HepG2 (cell line): Measurements from ENCODE around the gene SELENOM. TPM values are rescaled to one million over a fixed set of nuclear protein-coding genes. Genes with fewer than 3 reads are reported as not detected.
A peak's percentile ranks its signal among the peaks of the same experiment; 100 is the strongest.

ENCODE experiments used
- CSRNP2 ChIP-seq: sonication (generic); formaldehyde crosslinking; conservative IDR thresholded peaks from 2 replicates; pipeline ENCODE4 v1.8.0; 2022; ENCODE audit warnings: low read depth, missing genetic modification reagents
- KAT7 ChIP-seq: IDR thresholded peaks from 2 replicates; pipeline ENCODE4 v1.6.1; 2018; ENCODE audit warnings: borderline replicate concordance, missing compliant biosample characterization
- KAT8 ChIP-seq: IDR thresholded peaks from 2 replicates; pipeline ENCODE4 v1.6.1; 2016; ENCODE audit warnings: missing genetic modification reagents, missing compliant biosample characterization
- MAFG ChIP-seq: sonication (generic); formaldehyde crosslinking; IDR thresholded peaks from 2 replicates; pipeline ENCODE4 v1.5.1; 2020; ENCODE audit warnings: mild to moderate bottlenecking, missing genetic modification reagents
- NFAT5 ChIP-seq: sonication (generic); formaldehyde crosslinking; IDR thresholded peaks from 2 replicates; pipeline ENCODE4 v1.4.0; 2020; ENCODE audit warnings: missing genetic modification reagents
- NR0B2 ChIP-seq: sonication (generic); formaldehyde crosslinking; IDR thresholded peaks from 2 replicates; pipeline ENCODE4 v1.4.0; 2020; ENCODE audit warnings: mild to moderate bottlenecking, missing genetic modification reagents
- NR3C1 ChIP-seq: sonication (generic); formaldehyde crosslinking; IDR thresholded peaks from 2 replicates; pipeline ENCODE4 v1.4.0; 2020; ENCODE audit warnings: missing genetic modification reagents
- SKI ChIP-seq: fragments of 450-650 bp; IDR thresholded peaks from one replicate; pipeline ENCODE4 v1.6.1; 2018; ENCODE audit warnings: mild to moderate bottlenecking; ENCODE audit not compliant: partially characterized antibody
- SPEN ChIP-seq: sonication (generic); formaldehyde crosslinking; IDR thresholded peaks from 2 replicates; pipeline ENCODE4 v1.5.1; 2020; ENCODE audit warnings: low read depth, mild to moderate bottlenecking, missing genetic modification reagents
- SRSF9 ChIP-seq: fragments of 200-400 bp; formaldehyde crosslinking; IDR thresholded peaks from 2 replicates; pipeline ENCODE4 v1.6.1; 2018; ENCODE audit warnings: borderline replicate concordance, mild to moderate bottlenecking, low read depth, low read length; ENCODE audit not compliant: insufficient read depth, poor library complexity, severe bottlenecking
- TBX2 ChIP-seq: sonication (generic); formaldehyde crosslinking; IDR thresholded peaks from 2 replicates; pipeline ENCODE4 v1.5.0; 2020; ENCODE audit warnings: missing genetic modification reagents, mild to moderate bottlenecking, borderline replicate concordance
- ZBED4 ChIP-seq: sonication (generic); formaldehyde crosslinking; IDR thresholded peaks from 2 replicates; pipeline ENCODE4 v1.4.0; 2020; ENCODE audit warnings: missing genetic modification reagents, borderline replicate concordance
- ZBTB3 ChIP-seq: sonication (generic); formaldehyde crosslinking; IDR thresholded peaks from 2 replicates; pipeline ENCODE4 v1.4.0; 2020; ENCODE audit warnings: low read depth, mild to moderate bottlenecking, moderate library complexity, missing genetic modification reagents, borderline replicate concordance
- ZNF557 ChIP-seq: sonication (generic); formaldehyde crosslinking; IDR thresholded peaks from 2 replicates; pipeline ENCODE4 v1.4.0; 2020; ENCODE audit warnings: missing genetic modification reagents
- polyA plus RNA-seq, 8 experiments: library from polyadenylated mRNA; depleted of rRNA in 3 of 8; stranded (reverse) in 7 of 8; unstranded in 1 of 8; fragments of >200 nt; fragmentation: Illumina TruSeq in 4 of 8; extraction: Trizol in 4 of 8; gene quantifications; 2 replicates each; pipeline versions ENCODE4 v1.2.1 to v1.2.3, GENCODE V29; 2011 to 2016; ENCODE audit warnings: low read depth in 4 of 8, missing spikeins in 1 of 8, mixed read lengths in 1 of 8; ENCODE audit not compliant: insufficient read depth in 1 of 8
- total RNA-seq, 5 experiments: library from RNA; depleted of rRNA; stranded (reverse); fragments of >200 nt; fragmentation: Illumina TruSeq; extraction: Trizol; gene quantifications; 2 replicates each; pipeline ENCODE4 v1.2.3, GENCODE V29; 2016; ENCODE audit warnings: low read depth in 1 of 5

The SELENOM gene
- total and polyA plus RNA-seq, 2 of the 13 experiments (the other 11 are each of a cell fraction or from before 2014, with no cell fraction given), result 4.1 to 4.3 TPM

GRCh38 chr22:31107178-31107893 lies at the start of gene SELENOM (continued):
- TF ChIP-seq CSRNP2 (CRISPR knock-in tag) (no peak), TBX2 (0 out of 2 replicates have a peak, but pooled peaks have one; percentile 17), KAT7 (no peak), SRSF9 (no peak), ZNF557 (CRISPR knock-in tag) (no peak), SPEN (no peak), NFAT5 (no peak), NR0B2 (CRISPR knock-in tag) (no peak), NR3C1 (CRISPR knock-in tag) (no peak), MAFG (CRISPR knock-in tag) (no peak), ZBTB3 (CRISPR knock-in tag) (no peak), KAT8 (CRISPR knock-in tag) (peak; percentile 57; the same call in 1 of the 2 replicates), SKI (no peak), ZBED4 (CRISPR knock-in tag) (peak; percentile 78; the same call in 1 of the 2 replicates)
